GM18873 (cell line): ENCODE measurements around the gene GMDS.

Experiments
- ATAC-seq: cut with Tn5 transposase; IDR thresholded peaks from one replicate; pipeline ENCODE4 v1.9.1; 2021; ENCODE audit warnings: mild to moderate bottlenecking, moderate library complexity, moderate number of reproducible peaks; ENCODE audit not compliant: unreplicated experiment, low FRiP score

GMDS gene

GRCh38 chr6:1738558-1739081, 506.8 kb downstream of the GMDS start:
- no peak for ATAC-seq

DNA sequence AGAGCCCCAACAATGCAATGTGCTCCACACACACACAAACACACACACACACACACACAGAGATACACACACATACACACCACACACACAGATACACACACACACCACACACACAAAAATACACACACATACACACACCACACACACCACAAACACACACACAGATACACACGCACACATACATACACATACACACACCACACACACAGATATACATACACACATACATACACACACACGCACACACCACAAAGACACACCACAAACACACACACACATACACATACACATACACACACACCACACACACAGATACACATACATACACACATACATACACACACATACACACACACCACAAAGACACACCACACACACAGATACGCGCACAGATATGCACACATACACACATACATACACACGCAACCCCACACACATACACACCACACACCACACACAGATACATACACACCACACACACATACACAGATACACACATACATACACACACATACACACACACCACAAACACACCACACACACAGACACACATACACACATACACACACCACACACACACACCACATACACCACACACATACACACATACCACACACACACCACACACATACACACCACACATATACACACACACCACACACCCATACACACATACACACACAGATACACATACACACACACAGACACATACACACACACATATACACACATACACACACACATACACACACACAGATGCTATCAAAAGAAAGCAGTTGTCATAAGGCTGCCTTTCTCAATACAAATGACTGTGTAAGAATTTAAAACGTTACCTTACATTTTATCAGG, 507.7 kb downstream of the GMDS start:
- no peak for ATAC-seq

DNA sequence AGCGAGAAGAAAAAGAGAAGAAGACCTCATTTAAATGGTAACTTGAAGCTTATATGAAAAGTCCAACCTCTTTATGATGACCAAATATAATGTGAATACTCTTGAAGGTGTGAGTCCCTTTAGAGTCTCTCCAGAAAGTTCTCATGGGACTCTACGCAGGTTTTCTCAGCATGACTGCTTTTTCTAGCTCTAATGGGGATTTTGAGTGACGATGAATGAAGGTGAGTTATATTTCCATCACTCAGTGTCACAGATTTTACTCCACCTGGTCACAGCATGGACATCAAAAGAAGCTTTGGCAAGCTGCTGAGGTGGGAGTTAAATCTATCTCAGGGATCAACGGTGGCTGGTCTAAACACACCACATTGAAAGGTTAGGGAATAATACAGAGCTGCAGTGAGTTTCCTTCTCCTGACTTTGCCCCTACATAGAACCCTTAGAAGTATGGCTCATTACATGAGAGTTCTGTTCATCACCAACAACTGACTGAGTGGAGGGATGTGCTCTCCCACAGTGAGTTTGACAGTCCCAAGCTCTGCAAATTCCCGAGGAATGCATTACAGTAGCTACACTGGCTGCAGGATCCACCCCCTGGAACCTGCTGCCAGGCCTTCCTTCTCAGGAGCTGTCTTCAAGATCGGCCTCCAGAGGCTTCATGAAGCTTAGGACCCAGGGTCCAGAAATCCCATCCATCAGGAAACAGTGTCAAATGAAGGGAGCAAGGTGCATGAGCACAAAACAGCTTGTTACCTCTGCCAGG, 508.9 kb downstream of the GMDS start:
- no peak for ATAC-seq

DNA sequence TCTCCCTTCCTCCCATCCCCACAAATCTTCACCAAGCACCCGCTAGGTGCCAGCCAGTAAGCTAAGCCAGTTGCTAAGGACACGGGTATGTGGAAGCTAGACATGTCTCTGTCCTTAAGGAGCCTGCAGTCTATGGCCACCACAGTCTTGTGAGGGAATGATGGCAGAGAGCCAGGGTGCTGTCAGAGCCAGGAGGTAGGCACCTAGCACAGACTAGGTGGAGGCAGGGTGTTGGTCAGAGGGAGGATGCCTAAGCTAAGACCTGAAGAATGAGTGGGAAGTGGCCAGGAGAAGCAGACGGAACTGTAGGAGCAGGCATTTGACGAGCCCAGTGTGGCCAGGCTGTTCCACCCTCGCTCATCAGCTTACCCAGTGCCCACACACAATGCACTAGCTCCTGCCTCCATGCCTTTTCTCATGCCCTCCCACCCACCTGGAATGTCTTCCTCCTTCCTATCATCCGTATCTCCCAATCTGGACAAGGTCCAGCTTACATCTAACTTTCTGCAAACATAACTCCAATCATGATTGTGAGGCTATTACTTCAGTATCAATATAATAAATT, 510.1 kb downstream of the GMDS start:
- no peak for ATAC-seq

DNA sequence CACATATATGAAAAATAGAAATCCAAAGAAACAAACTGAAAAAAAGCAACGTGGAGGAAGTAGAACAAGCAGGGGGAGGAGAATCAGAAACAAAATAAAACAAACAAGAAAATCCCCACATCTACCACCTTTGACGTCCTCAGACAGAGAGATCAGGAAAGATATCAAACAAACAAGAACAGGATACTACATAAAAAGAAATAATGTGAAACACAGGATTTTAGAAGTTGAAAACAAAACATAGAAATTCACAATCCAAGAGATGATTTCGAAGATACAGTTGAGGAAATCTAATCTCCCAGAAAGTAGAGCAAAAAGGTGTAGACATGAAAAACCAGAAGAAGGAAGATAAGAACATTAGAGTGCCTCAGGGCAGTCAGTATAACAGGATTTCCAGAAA, 514.5 kb downstream of the GMDS start:
- no peak for ATAC-seq

DNA sequence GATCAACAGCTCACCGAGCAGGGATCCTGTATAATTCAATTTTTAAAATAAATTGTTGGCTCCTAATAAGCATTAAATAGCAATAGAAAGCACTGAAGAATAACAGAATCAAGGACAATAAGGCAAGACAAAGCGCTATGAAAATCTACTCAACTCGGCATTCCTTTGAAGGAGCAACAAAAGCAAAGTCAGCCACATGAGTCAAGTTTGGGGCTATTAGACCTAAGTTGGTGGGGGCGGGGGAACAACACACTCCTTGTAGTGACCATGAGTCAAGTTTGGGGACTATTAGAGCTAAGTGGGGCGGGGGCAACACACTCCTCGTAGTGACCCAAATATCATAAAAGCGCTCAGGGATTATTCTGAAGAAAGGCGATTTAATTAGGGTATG, 515.7 kb downstream of the GMDS start:
- no peak for ATAC-seq

DNA sequence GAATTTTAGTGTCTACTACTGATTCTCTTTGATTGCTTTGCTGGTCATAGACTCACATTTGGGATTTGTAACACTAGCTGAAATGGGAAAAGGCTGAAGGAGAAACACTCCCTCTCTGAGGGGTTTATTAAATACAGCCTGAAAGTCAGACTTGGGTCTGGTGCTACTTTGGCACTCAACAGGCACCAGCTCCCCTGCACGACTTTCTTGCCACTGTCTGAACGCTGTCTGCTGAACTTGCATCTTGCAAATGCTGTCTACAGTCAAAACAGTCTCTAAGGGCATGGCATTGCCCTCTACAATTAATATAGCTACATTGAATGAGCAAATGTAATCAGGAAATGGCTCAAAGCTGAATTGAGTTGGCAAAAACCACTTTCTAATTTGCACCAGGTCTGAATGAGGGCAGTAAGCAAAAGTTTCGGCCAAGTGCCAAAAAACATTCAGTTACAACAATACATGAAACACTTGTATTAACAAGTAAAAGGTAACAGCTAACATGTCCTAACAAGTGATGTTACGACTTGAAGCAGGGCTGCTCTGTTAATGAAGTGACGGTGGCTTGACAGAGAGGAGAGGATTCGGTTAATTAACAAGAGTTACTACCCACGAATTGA, 516.2 kb downstream of the GMDS start:
- ATAC-seq: no peak

- ATAC-seq: no peak
These were observed 519.0 kb downstream of the GMDS start for GRCh38 chr6:1726341-1726768.

GRCh38 chr6:1724616-1725015, 520.8 kb downstream of the GMDS start:
- no peak for ATAC-seq

GRCh38 chr6:1724124-1724523, 521.3 kb downstream of the GMDS start:
- ATAC-seq: no peak

GRCh38 chr6:1722801-1723200, 522.6 kb downstream of the GMDS start:
- no peak for ATAC-seq

DNA sequence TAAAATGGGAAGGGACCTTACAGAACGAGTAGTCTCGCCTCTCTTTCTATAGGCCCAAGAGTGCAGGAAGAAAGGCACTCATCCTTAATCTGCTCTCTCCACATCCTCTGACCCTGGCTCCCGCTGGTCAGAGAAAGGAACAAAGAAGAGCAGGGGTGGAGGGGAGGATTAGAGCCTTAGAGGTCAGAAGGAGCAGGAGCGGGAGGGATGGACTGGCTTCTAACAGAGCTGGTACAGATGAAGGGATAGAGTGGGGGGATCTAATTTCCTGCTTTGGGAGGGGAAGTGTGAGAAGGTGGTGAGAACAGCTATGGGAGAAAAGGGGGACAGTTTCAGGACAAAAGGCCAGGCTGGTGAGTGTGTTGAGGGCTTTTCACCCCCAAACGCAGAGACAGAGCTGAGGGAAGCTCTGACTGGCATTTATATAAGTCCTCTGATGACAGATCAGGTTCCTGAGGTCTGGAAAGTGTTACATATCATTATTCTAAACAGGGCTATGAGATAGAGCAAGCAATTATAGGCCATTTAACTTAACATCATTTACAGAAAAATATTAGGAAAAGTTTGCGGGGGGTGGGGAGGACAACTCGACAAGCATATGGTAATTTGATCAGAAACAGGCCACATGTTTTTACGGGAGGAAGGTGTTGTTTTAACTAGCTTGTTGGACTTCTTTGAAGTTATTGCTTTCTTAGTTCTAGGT, 524.6 kb downstream of the GMDS start:
- no peak for ATAC-seq

GRCh38 chr6:1719922-1720321, 525.5 kb downstream of the GMDS start:
- no peak for ATAC-seq

DNA sequence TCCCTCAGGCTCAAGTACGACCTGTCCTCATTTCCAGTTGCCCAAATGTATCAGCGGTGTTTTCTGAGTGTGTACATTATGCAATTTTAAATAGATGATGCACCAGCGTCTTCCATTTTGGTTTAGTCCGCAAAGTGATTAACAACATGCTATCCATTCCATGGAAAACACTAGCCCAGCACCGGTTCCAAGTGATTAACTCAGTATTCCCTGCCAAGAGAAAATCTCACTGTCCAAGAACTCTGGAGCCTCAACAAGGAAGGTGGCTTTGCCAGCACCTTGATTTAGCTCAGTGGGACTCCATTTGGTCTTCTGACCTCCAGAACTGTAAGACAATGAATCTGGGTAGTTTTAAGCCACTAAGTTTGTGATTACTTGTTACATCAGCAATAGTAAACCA, 528.5 kb downstream of the GMDS start:
- no peak for ATAC-seq

GRCh38 chr6:1716396-1716795, 529.0 kb downstream of the GMDS start:
- ATAC-seq: no peak

DNA sequence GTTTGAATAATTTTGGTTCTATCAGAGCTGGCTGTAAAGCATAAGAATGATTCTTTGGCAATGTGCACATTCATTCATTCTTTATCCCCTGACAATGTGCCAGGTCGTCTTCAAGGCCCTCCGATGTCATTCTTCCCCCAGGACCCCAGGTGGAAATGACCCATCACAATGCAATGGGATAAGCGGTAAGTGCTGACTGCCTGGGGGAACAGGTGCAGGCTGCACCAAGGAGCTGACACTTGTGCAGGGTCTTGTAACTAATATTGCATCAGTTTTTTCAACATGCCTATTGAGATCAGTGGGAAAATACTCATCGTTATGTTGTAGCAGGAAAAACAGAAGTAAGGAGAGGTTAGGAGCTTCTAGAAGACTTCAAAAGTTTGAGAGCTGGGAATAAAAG, 530.1 kb downstream of the GMDS start:
- no peak for ATAC-seq

DNA sequence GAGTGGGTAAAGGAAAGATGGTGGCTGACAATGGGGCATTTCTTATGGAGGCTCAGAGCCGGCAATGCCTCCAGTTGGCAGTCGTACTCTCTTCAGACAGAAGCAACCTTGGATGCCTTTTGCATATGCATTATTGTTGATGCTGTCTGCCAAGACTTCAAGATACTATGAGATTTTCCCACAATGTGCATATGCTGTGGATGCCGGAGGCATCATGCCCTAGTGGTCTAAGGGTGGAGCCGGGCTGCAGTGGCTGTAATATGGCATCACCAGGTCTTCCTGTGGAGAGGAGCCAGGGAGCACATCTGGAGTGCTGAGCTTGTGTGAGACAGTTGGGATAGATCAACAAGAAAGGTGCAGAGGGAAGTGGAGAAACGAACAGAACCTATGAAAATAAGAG, 530.8 kb downstream of the GMDS start:
- ATAC-seq: no peak

DNA sequence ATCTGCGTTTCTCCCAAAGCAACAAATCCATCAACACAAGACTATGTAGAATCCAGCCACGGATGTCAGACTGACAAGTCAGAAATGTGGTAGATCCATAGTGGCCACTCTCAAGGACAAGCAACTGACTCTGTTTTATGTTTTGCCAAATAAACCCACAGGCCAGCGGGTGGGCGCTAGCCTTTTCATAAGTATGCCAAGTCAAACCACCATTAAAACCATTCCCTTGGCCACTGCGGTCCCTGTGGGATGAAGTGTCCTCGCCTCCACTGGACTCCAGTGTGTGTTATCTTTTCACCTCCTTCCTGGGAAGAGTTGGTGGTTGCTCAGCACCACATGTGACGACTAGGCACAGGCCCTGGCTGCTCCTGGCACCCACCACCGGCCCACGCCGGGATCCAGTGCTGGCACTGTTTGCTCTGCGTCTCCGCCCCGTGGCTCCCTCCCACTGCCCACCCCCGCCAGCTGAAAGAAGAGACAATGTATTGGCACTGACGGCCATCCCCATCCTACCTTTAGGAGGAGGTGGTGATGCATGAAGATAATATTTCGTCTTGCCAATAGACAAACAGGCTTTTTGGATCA, 532.3 kb downstream of the GMDS start:
- ATAC-seq: no peak

DNA sequence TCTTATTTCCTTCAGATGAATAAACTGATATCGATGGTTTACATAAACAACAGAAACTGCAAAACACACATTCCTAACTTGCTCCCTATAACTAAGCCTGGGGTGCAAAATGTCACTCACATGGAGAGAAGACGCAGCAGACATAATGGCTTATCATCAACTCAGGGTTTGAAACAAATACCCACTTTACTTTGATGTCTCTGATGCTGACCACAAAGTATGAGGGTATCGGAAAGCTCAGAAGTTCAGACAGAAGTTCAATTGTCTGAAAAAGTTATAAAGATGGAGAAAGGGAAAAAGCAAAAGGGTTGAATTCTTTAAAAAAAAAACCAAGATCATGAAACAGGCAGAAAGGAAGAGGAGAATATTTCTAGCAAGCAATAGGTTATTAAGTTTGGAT, 533.0 kb downstream of the GMDS start:
- ATAC-seq: no peak

- no peak for ATAC-seq
These were observed 534.3 kb downstream of the GMDS start for GRCh38 chr6:1711136-1711535.
